T-helper 1 cell treated with Interleukin-12 subunit alpha and Interleukin-12 subunit beta and Interleukin-4 antibody, amounts not matched to agents 30 ng/mL and 1 ng/mL, for 36 hours (primary cell): Measurements from ENCODE around the gene ASAP2. TPM values are rescaled to one million over a fixed set of nuclear protein-coding genes. Genes with fewer than 3 reads are reported as not detected.

ENCODE experiments used
- intact Hi-C: fragments of 100-400 bp; cut with micrococcal nuclease; formaldehyde crosslinking; loops from one replicate; pipeline ENCODE4 v1.15.1; 2024
- total RNA-seq: library from RNA; stranded (reverse); gene quantifications from 2 replicates; pipeline ENCODE4 v1.2.3, GENCODE V29; 2022

Gene ASAP2
- total RNA-seq, 1 donor from 2014 or later: 0.20 TPM

- intact Hi-C loops: no loop called here
Observed at GRCh38 chr2:9398881-9399780, 192.5 kb downstream of the ASAP2 start.

- intact Hi-C loops: no loop called here
Observed at GRCh38 chr2:9400268-9401058, 193.9 kb downstream of the ASAP2 start.

DNA sequence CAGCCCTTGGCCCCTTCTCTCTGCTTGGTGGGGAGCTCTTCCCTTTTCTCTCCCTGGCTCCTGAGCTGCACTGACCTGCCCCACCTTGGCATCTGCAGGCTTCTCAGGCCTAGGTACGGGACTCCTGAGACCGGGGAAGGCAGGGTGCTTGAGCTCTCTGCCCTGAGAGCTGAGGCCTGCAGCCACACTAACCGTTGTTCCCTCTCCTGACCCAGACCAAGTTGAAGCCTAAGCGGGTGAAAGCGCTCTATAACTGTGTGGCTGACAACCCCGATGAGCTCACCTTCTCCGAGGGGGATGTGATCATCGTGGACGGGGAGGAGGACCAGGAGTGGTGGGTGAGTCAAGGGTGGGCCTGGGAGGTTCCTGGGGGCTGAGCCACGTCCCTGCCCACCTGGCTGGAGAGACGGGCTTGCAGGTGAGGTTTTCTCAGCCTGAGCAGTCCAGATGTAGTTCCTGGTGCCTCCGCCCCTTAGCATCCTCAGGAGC, 194.5 kb downstream of the ASAP2 start:
- intact Hi-C loops: no loop called here

GRCh38 chr2:9401646-9402371, 195.2 kb downstream of the ASAP2 start:
- intact Hi-C loops: no loop called here

- intact Hi-C loops: no loop called here
Observed at GRCh38 chr2:9403924-9404323, 197.3 kb downstream of the ASAP2 start.

DNA sequence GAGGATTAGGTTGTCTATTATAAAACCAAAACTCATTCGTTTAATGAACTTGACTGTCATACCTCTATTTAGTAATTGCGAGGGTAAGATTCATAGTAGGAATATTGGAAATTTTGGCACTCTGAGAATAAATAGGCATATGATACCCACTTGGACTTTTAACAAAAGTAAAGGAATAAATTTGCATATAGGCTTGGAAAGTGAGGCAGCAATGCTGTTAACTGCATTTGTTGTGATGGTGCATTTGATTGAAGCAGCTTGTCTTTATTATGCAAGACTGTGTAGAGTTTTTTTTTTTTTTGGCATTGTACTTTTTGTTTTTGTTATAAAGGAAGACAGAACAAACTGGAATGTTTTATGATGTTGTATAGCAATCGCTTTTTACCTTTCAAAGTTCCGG, 197.8 kb downstream of the ASAP2 start:
- intact Hi-C loops: no loop called here

- intact Hi-C loops: no loop called here
Observed at GRCh38 chr2:9405636-9406035, 199.0 kb downstream of the ASAP2 start.

DNA sequence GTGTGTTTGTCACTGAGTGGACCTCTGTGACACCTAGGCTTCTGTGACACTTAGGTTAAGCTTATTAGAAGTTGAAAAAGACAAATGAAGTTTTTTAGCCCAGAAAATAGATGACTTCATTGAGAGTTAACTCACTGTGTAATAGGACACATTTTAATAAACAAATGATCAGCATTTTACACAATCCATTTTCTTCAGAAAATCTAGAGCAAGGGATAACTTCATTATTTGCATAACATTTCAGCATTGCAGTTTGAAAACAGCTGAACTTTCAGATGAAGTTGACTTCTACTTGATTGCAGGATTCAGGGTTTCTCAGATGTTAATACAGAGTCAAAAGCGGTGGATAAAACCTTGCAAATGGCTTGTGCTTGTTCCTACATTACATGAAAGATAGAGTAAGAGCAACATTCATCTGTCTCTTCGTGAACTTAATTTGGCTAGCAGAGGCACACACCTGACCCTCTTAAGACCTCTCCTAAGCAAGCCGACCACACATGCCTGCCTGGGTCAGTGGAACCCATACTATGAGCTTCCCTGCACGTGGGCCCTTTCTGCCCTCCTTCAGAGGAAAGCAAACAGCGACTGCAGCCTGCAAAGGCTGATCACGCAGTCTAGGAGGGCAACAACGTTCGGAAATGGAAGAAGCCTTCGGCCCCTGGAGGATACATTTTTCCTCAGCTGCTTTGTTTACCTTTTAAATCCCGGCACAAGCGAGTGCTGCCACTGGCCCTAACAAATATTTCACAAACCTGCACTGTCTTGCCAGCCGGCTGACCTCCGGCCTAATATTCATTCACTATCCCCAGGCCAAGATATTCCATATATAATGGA, 200.1 kb downstream of the ASAP2 start:
- intact Hi-C loops: no loop called here

GRCh38 chr2:9407363-9407811, 200.8 kb downstream of the ASAP2 start:
- intact Hi-C loops: no loop called here

DNA sequence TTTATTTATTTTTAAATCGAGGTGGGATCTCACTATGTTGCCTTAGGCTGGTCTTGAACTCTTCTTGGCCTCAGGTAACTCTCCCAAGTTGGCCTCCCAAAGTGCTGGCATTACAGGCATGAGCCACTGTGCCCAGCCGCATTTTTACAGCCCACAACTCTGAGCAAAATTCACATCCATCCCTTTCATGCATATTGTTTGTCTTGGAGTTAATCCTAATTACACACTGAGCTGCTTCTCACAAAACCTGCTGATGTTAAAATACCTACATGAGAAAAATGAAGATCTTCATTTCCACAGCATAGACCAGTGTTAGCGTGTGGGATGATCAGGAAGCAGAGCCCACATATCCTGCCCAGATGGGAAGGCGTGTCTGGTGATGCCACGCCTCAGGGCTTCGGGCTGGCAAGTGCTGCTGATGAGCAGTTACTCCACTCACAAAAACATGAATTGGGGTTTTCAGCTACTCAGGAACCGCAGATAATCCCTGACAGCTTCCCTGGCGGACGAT, 202.1 kb downstream of the ASAP2 start:
- intact Hi-C loops: no loop called here

GRCh38 chr2:9410108-9410507, 203.5 kb downstream of the ASAP2 start:
- intact Hi-C loops: no loop called here

- intact Hi-C loops: no loop called here
Observed at GRCh38 chr2:9412781-9413180, 206.2 kb downstream of the ASAP2 start.

GRCh38 chr2:9415516-9416169, 209.0 kb downstream of the ASAP2 start:
- intact Hi-C loops: no loop called here

DNA sequence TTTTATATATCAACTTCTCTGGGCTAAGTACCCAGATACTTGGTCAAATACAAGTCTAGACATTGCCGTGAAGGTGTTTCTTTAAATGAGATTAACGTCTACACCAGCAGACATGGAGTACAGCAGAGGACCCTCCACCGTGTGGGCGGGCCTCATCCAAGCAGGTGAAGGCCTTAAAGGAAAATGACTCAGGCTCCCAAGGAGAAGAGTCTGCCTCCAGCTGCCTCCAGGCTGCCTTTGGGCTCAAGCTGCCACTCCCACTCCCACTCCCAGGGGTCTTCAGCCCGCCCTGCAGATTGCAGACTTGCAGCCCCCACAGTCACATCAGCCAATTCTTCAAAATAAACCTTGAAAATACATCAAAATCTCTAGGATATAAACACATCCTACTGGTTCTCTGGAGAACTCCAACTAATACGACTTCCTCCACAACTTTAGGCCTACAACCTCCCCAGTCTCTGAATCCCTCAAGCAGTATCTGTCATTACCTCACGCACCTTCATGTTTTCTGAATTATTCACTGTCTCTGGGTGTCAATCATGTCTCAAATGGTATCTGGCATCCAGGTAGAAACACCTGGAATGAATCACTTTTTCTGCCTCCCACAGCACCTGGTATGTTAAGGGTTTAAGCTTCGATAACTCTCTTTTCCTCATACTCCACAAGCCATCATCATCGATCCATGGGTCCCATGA, 209.8 kb downstream of the ASAP2 start:
- intact Hi-C loops: no loop called here

DNA sequence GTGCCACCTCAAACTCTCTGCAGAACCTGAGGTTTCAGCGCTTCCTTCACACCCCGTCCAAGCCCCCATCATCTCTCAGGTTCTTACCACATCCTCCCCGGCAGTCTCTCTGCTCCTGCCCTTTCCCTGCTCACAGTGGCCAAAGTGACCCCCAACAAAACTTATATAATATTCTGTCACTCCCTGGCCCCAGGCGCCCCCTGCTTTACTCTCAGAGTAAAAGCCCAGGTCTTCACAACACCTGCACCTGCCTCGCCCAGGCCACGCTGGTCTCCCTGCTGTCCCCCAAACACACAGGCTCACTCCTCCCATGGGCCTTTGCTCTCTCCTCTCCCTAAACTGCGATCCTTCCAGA, 210.3 kb downstream of the ASAP2 start:
- intact Hi-C loops: no loop called here

DNA sequence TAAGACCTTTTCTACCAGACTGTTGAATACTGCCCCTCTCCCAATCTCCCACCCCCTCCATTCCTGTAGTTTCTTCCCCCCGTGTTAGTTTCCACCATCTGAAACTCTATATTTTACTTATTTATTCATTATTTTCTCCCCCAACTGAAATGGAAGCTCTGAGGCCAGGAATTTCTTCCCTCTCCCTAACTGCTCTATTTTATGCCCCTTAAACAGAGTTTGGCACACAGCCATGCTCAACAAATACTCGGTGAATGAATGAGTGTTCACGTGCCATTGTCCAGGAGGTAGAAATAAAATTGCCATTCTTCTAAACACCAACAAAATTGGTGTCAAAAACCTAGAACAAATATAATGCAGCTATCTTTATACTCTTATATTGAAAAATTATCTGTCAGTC, 211.1 kb downstream of the ASAP2 start:
- intact Hi-C loops: no loop called here

DNA sequence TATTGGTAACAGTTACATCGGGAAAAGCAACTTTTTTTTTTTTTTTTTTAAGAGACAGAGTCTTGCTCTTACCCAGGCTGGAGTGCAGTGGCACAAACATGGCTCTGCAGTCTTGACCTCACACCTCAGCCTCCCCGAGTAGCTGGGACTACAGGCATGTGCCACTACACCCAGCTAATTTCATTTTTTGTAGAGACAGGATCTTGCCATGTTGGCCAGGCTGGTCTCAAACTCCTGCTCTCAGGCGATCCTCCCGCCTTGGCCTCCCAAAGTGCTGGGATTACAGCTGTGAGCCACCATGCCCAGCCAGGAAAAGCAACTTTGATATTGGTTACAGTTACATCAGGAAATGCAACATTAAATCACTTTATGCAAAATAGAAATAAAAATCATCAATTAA, 212.1 kb downstream of the ASAP2 start:
- intact Hi-C loops: no loop called here

GRCh38 chr2:9419541-9419940, 212.9 kb downstream of the ASAP2 start:
- intact Hi-C loops: no loop called here

DNA sequence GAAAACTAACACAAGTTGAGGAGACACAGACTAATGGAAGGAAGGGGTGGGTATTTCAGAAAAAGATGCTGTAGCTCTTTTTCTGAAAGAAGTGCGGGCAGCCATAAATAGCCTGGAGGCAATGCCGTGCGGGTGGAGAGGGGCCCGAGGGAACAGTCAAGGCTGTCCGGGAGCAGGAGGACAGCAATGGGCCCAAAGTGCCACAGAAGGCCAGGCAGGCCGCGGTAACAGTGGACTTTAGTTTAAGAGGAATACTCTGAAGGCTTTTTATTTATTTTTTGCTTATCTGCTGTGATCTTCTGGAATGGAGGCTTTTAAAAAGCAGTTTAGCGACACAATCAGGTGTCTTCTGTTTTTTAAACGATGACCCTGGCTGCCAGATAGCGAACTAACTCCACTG, 213.9 kb downstream of the ASAP2 start:
- intact Hi-C loops: loop anchor here (5.0 to 10.0 kb wide), 7 partner anchors 282 to 1737 kb away; partner anchors contain the start of genes HPCAL1, MBOAT2, PDIA6 and RRM2
